Activated naive CD8-positive, alpha-beta T cell treated with anti-CD3 and anti-CD28 coated beads, Interleukin-2, amount 50 U/mL, for 24 hours (primary cell): Measurements from ENCODE around the gene NBEA.

ENCODE experiments used
- ATAC-seq: fragments of 150-1000 bp; cut with Tn5 transposase; one replicate; pipeline ENCODE4 v1.10.0; 2021
- DNase-seq: peaks from one replicate; pipeline ENCODE4 v3.0.0; 2021
- H3K27ac Mint-ChIP-seq: one replicate; pipeline ENCODE4 v1.8.0; 2021; ENCODE audit warnings: mild to moderate bottlenecking, mixed read lengths
- H3K27me3 Mint-ChIP-seq: one replicate; pipeline ENCODE4 v1.8.0; 2021; ENCODE audit warnings: mixed read lengths
- H3K36me3 Mint-ChIP-seq: one replicate; pipeline ENCODE4 v1.8.0; 2021; ENCODE audit warnings: low read depth, mixed read lengths
- H3K4me1 Mint-ChIP-seq: one replicate; pipeline ENCODE4 v1.8.0; 2021; ENCODE audit warnings: mixed read lengths
- H3K4me3 Mint-ChIP-seq: one replicate; pipeline ENCODE4 v1.8.0; 2021; ENCODE audit warnings: mild to moderate bottlenecking, moderate library complexity, mixed read lengths
- H3K9me3 Mint-ChIP-seq: one replicate; pipeline ENCODE4 v1.8.0; 2021; ENCODE audit warnings: mixed read lengths

NBEA gene

DNA sequence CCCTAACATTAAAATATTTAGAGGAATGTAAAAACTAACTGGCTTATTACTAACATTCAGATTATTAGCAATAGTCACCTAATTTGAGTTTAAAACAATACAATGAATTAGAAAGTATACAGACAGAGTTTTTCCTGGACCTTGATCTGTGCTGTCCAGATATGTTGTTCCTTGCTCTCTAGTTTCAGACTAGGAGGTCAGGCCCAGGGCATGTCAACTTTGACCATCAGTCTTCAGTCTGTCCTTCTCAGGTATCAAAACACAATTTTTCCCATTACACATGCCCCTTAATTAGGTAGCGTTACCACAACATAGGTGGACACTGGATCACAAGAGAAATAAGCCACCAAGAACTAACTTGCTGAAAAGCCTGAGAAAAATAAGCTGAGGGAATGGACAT is 337.4 kb downstream of the NBEA start:
- Mint-ChIP-seq H3K27ac (no peak overlapping the region), H3K27me3 (no peaks in the 10 kb centered on the region), H3K9me3 (no peaks in the 10 kb centered on the region), H3K36me3 (no peaks in the 10 kb centered on the region), H3K4me1 (no peaks in the 10 kb centered on the region), H3K4me3 (no peak overlapping the region)
- no peak for DNase-seq
- no peak for ATAC-seq

DNA sequence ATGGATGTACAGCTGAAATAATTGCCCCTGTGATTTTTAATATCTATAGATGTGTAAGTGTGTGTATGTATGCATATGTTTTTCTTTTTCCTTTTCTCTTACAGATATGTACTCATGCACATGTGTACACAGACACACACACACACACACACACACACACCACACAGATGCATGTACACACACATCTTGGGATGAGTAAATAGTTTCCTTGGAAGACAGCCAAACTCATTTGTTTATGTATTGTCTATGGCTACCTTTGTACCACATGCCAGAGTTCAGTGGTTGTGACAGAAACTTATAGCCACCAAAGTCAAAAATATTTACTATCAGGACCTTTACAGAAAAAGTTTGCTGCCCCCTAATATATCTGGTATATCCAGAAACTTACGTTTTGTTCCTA is 341.8 kb downstream of the NBEA start:
- Mint-ChIP-seq H3K4me1 (no peaks in the 10 kb centered on the region), H3K36me3 (no peaks in the 10 kb centered on the region), H3K9me3 (no peaks in the 10 kb centered on the region), H3K27me3 (no peaks in the 10 kb centered on the region), H3K27ac (no peak overlapping the region), H3K4me3 (no peak overlapping the region)
- ATAC-seq (no peak), DNase-seq (no peak)

DNA sequence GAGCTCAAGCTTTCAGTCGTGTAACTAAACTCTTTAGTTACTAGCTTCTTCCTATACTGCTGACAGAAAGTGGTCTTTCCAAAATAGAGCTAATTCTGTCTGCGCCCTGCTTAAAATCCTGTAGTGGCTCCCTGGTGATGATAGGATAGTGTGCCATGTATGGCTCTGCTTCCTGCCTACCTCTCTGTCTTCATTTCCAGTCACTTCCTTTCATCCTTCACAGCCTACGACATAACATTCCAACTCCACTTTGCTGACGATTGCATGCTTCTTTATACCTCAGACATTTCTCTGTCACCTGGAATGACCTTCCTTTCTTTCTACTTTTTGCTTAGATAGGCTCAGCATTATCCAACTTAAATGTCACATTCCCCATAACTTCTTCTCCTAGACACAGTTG is 343.6 kb downstream of the NBEA start:
- Mint-ChIP-seq H3K4me1 (no peaks in the 10 kb centered on the region), H3K36me3 (no peaks in the 10 kb centered on the region), H3K27me3 (no peaks in the 10 kb centered on the region), H3K27ac (no peak overlapping the region), H3K4me3 (no peak overlapping the region), H3K9me3 (no peaks in the 10 kb centered on the region)
- ATAC-seq: no peak
- DNase-seq: no peak

DNA sequence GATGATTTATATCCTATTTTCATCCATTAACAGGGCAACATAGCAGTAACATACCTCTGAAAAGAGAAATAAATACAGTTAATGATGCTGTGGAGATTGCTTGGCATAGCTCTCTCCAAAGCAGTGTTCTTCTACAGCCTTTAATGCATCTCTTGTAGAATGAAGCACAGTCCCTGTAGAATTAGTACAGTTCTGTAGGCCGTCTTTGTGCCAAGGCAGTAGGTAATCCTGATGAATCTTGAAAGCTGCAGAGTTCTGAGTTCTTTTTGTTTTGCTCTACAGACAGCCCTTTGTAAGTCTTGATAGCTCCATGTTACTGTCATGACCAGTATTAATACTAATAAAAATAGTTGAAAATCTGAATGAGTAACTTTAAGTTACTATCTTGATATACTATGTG is 350.3 kb downstream of the NBEA start:
- H3K36me3 Mint-ChIP-seq: no peaks in the 10 kb centered on the region
- no peak overlapping the region for H3K27ac Mint-ChIP-seq
- no peak for ATAC-seq
- H3K4me3 Mint-ChIP-seq: no peak overlapping the region
- no peaks in the 10 kb centered on the region for H3K27me3 Mint-ChIP-seq
- peaks cover 6% of the 10 kb centered on the region for H3K4me1 Mint-ChIP-seq
- DNase-seq: no peak
- no peaks in the 10 kb centered on the region for H3K9me3 Mint-ChIP-seq

DNA sequence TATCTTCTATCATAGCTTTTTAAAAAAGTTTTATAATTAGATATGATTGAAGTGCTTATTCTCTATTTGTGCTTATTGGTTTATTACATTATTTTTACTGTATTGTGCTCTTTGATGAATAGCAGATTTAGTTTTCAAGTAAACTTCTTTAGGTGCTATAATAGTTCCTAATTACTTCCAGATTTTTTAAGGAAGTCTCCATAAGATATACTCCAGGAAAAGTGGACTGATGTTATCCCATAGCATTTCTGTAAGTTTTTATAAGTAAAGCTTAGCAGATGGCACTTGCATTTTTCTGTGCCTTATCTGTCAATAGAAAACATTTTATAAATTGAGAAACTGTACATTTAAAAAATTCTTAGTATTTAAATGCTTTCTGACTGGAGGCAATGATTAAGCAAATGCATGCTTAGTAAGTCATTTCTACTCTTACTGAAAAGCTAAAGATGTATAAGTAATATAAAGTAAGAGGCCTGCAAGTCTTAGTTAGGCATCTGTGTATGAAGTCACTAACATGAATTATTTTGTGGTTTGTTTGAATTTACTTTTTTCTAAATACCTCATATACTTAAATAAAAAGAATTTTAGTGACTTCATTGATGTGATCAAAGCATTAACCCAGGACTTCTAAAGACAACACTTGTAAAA is 351.6 kb downstream of the NBEA start:
- Mint-ChIP-seq H3K36me3 (no peaks in the 10 kb centered on the region), H3K9me3 (no peaks in the 10 kb centered on the region), H3K27ac (no peak overlapping the region), H3K4me1 (peaks cover 6% of the 10 kb centered on the region), H3K27me3 (no peaks in the 10 kb centered on the region), H3K4me3 (no peak overlapping the region)
- ATAC-seq (no peak), DNase-seq (no peak)

DNA sequence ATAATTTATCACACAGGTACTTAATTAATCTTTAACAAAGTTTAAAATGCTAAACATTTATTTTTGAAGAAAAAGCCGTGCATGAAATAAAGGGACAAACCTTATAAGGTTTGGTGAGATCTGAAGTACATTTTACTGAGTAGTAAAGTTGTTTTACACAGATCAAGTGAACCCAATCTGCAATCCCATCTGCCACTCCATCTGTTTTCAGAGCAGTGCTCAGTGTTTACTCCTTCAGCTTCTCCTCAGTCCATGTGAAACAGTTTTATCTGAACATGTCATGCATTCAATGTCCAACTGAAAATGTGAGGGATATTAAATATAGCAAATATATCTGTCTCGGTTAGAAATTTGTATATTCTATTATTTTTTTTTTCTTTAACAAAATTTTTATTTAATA is 367.6 kb downstream of the NBEA start:
- Mint-ChIP-seq H3K4me1 (no peaks in the 10 kb centered on the region), H3K27me3 (no peaks in the 10 kb centered on the region), H3K27ac (no peak overlapping the region), H3K9me3 (no peaks in the 10 kb centered on the region), H3K36me3 (no peaks in the 10 kb centered on the region), H3K4me3 (no peak overlapping the region)
- no peak for DNase-seq
- ATAC-seq: no peak

DNA sequence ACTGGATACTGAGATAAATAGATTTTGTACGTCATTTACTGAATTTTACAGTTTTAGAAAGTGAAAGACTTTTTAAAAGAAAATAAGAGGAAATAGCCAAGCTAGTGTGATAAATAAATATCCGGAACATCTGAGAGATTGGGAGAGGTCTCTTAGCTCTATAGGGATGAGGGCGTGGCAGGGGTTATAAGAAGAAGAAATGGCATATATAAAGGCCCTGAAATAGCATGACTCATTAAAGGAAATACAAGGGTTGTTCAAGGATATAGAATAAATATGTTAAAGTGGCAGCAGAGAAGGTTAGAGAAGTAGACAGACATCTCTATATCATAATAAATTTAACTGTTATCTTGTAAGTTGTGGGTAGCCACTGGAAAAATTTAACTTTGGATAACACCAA is 390.1 kb downstream of the NBEA start:
- Mint-ChIP-seq H3K27me3 (no peaks in the 10 kb centered on the region), H3K9me3 (peaks cover 17% of the 10 kb centered on the region), H3K36me3 (no peaks in the 10 kb centered on the region), H3K27ac (no peak overlapping the region), H3K4me3 (no peak overlapping the region), H3K4me1 (no peaks in the 10 kb centered on the region)
- ATAC-seq: no peak
- DNase-seq: no peak

DNA sequence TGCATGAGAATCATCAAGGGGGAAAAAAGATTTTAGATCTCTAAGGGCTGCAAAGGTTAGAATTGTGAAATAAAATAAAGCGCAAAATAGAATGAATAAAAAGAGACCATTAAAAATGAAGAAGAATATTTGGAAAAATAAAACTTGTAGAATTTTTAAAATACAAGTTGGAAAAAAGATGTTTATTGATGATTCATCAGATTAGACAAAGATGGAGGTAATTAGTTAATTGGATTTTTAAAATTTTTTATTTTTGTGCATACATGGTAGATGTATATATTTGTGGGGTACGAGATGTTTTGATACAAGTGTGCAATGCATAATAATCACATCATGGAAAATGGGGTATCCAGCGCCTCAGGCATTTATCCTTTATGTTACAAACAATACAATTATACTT is 391.1 kb downstream of the NBEA start:
- ATAC-seq (no peak), DNase-seq (no peak)
- Mint-ChIP-seq H3K9me3 (peaks cover 17% of the 10 kb centered on the region), H3K4me1 (no peaks in the 10 kb centered on the region), H3K27me3 (no peaks in the 10 kb centered on the region), H3K4me3 (no peak overlapping the region), H3K27ac (no peak overlapping the region), H3K36me3 (no peaks in the 10 kb centered on the region)

DNA sequence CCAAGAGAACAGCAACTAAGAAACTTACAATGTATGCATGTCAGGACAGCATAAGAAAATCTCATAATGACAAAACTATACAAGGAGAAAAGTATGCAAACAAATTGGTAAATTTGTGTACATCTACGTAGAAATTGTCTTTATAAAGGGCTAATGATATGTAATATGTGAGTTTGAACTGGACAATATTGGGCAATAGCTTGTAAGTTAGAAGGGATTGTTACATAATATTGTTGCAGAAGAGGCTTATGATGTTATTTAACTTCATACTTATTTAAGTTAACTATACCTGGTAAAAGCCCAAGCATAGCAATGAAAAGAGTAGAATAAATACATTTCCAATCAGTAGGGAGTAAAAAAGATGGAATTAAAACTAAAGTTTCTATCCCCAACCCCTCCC is 400.4 kb downstream of the NBEA start:
- Mint-ChIP-seq H3K27ac (no peak overlapping the region), H3K4me1 (no peaks in the 10 kb centered on the region), H3K9me3 (no peaks in the 10 kb centered on the region), H3K27me3 (no peaks in the 10 kb centered on the region), H3K36me3 (no peaks in the 10 kb centered on the region), H3K4me3 (no peak overlapping the region)
- ATAC-seq (no peak), DNase-seq (no peak)

DNA sequence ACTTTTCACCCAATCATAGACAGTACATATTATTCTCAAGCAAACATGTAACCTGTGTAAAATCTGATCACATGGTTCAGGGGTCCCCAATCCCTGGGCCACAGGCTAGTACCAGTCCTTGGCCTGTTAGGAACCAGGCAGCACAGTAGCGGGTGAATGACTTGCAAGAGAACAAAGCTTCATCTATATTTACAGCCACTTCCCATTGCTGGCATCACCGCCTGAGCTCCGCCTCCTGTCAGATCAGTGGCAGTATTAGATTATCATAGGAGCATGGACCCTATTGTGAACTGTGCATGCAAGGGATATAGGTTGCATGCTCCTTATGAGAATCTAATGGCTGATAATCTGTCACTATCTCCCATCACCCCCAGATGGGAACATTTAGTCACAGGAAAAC is 401.3 kb downstream of the NBEA start:
- Mint-ChIP-seq H3K27ac (no peak overlapping the region), H3K9me3 (no peaks in the 10 kb centered on the region), H3K4me3 (no peak overlapping the region), H3K36me3 (no peaks in the 10 kb centered on the region), H3K27me3 (no peaks in the 10 kb centered on the region), H3K4me1 (no peaks in the 10 kb centered on the region)
- DNase-seq (no peak), ATAC-seq (no peak)

DNA sequence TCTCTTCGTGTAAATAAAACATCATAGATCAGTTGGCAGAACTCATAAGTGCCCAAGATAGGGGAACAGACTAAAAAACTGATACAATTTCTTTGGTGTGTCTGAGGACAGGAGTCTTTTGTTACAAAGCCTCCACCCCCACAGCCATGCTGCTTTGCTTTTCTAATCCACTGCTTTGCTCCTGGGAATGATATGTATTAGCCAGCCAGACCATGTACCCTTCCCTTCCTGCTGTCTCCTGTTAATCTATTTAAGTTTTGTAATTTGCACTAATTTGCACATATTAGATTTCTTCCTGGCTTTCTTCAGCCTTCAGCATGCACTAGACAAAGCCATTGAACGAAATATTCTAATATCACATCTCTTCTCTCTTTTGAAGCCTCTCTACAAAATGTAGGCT is 403.9 kb downstream of the NBEA start:
- Mint-ChIP-seq H3K9me3 (no peaks in the 10 kb centered on the region), H3K27me3 (no peaks in the 10 kb centered on the region), H3K27ac (no peak overlapping the region), H3K4me1 (no peaks in the 10 kb centered on the region), H3K4me3 (no peak overlapping the region), H3K36me3 (no peaks in the 10 kb centered on the region)
- no peak for ATAC-seq
- no peak for DNase-seq

DNA sequence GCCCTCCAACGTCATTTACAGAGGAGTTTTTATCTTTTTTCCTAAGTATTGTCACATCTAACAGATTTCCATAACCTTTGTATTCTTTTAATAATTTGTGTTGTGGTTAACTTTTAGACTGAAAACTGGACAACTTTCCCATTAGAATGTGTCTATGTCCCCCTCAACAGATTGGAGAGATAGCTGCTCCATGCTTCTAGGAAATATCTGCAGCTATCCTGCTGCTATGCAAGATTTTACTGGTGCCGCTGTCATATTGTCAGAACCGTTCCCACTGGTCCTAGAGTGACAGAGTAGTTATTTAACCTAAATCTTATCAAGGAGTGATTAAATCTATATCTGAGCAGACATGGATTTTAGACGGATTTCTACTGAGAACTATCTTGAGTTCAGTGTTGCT is 404.4 kb downstream of the NBEA start:
- no peak for DNase-seq
- ATAC-seq: no peak
- Mint-ChIP-seq H3K27me3 (no peaks in the 10 kb centered on the region), H3K4me1 (no peaks in the 10 kb centered on the region), H3K9me3 (no peaks in the 10 kb centered on the region), H3K36me3 (no peaks in the 10 kb centered on the region), H3K4me3 (no peak overlapping the region), H3K27ac (no peak overlapping the region)

DNA sequence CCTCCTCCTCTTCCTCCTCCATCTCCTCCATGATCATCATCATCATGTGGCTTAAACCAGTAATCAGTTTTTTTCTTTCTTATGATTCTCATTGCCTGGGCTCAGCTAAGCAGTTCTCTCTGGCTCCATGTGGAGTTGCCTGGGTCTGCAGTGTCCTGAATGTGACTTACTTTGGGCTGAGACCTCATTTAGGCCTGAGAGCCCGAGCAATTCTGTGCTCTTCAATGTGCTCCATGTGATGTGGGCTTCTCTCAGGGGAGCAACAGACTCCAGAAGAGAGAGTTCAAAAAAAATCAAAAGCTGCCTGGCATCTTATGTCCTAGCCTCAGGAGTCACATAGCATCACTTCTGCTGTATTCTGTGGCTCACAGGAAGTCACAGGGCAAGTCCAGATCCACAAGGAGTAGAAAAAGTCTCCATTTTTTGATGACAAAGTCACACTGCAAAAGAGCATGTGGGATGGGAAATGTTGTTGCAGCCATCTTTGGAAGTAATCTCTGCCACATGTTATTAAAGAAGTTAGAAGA is 405.7 kb downstream of the NBEA start:
- Mint-ChIP-seq H3K27ac (no peak overlapping the region), H3K4me1 (no peaks in the 10 kb centered on the region), H3K4me3 (no peak overlapping the region), H3K36me3 (peaks cover 2% of the 10 kb centered on the region), H3K9me3 (no peaks in the 10 kb centered on the region), H3K27me3 (no peaks in the 10 kb centered on the region)
- ATAC-seq (no peak), DNase-seq (no peak)

DNA sequence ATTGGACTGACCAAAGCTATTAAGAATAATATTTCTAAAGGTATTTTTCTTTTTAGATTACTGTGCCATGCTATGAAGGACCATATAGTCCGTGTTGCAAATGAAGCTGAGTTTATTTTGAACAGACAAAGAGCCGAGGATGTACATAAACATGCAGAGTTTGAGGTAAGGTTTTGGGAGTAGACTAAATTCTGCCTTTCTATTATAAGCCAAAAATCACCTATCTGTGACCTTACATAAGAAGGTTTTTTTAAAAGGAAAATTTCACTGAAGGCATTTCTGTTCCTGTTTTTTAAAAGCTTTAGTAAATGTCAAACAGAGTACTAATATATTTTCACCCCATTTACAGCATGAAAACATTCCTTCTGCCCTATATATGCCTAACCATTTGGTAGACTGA is 407.0 kb downstream of the NBEA start:
- H3K27me3 Mint-ChIP-seq: no peaks in the 10 kb centered on the region
- ATAC-seq (no peak), DNase-seq (no peak)
- peaks cover 2% of the 10 kb centered on the region for H3K36me3 Mint-ChIP-seq
- H3K27ac Mint-ChIP-seq: no peak overlapping the region
- H3K4me1 Mint-ChIP-seq: no peaks in the 10 kb centered on the region
- no peak overlapping the region for H3K4me3 Mint-ChIP-seq
- H3K9me3 Mint-ChIP-seq: no peaks in the 10 kb centered on the region

DNA sequence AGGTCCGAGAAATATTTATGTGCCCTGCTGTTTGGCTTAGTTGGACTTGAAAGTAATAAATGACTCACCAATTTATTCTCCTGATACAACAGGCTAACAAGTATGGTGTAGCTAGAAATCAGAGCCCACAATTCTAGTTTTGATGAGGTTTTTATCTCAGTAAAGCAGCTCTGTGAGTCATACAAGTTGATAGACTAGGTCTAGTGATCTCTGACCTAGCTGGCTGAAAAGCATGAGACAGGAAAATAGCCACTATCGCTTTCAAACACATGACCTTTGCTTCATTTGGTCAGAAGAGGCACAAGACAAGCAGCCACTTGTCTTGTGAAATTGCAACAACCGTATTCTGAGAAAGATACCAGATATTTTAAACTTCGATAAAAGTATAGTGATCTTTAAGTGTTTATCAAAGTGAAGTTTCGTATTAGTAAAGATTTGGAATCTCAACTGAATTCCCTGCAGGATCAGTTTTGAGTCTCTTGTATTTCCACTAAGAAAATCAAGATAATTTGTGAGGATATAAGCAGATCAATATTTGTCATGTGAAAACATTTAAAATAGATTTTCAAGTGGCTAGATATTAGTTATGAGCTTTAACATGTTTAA is 407.7 kb downstream of the NBEA start:
- no peaks in the 10 kb centered on the region for H3K4me1 Mint-ChIP-seq
- H3K9me3 Mint-ChIP-seq: no peaks in the 10 kb centered on the region
- DNase-seq: no peak
- no peak for ATAC-seq
- no peak overlapping the region for H3K4me3 Mint-ChIP-seq
- peaks cover 2% of the 10 kb centered on the region for H3K36me3 Mint-ChIP-seq
- H3K27ac Mint-ChIP-seq: no peak overlapping the region
- no peaks in the 10 kb centered on the region for H3K27me3 Mint-ChIP-seq

DNA sequence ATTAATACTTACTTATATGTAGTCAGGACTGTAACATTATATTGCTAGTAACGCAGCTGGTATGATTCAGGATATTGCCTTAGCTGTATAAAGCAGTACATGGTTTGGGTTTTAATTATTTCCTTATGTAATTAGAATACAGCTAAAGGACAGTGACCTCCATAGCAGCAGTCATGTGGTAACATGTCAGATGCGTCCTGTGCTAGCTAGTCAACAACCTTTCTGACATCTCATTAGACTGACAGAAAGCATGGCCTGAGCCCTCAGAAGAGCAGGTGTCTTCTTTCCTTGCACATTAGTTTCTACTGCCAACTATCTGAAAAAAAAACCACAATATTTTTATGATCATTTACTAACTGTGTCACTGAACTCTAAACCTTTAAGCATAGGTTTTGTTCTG is 412.2 kb downstream of the NBEA start:
- no peak for ATAC-seq

More for the DNA sequence above, 412.2 kb downstream of the NBEA start:
- Mint-ChIP-seq H3K4me1 (peaks cover 2% of the 10 kb centered on the region), H3K27me3 (no peaks in the 10 kb centered on the region), H3K4me3 (no peak overlapping the region), H3K27ac (no peak overlapping the region), H3K9me3 (no peaks in the 10 kb centered on the region), H3K36me3 (peaks cover 2% of the 10 kb centered on the region)
- DNase-seq: no peak
